ENCODE data around the gene LAMA5. TPM values are rescaled to one million over a fixed set of nuclear protein-coding genes. Genes with fewer than 3 reads are reported as not detected.

Gene LAMA5
- total and polyA plus RNA-seq, 2 of the 8 experiments (the other 6 are each of a cell fraction or from before 2014, with no cell fraction given), result 34.4 to 225 TPM

DNA sequence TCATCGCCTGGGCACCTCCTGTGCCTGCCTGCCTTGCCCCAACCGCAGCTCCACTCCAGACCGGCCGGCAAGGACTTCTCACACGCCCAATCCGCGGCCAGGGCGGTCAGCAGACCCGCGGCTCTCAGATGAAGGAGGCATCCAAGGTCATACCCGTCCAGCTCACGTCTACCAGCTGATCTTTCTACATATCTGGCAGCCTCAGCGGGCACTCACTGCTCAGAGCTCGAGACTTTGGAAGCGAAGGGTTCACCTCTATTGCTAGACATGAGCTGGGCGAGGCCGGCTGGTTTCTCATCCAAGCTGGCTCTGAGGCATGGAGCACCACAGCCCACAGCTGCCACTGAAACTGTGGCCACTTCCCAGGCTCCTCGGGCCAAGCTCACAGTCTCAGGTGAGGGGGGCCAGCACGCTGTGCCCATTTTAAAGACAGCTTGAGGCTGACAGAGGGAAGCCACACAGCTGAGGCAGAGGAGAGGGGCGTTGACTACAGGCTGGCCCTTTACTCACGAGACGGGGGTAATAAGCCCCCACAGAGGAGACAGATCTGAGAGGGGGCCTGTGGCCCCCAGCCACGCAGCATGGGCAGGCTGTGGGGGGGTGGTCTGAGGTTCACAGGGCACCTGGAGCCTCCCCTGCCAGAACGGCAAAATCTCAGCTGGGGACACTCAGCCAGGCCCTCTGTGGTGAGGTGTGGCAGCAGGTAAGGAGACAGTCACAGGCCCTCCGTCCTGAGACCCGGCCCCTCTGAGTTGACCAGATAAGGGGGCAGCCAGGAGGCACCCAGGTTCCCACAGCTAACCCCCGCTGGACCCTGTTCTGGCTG lies 2.0 kb downstream of the LAMA5 start:
- Histone ChIP-seq H3K27me3 (replicated peaks in 1 of 4; ENCODE audit: control insufficient read depth in 3 of 4, extremely low read depth in 1 of 4, insufficient read depth in 3 of 4, low read length in 3 of 4) (no peaks in the 10 kb centered on the region), H3K4ac (replicated peaks; ENCODE audit: insufficient read length, low read depth, low read length) (no peak overlapping the region), H3K18ac (ENCODE audit: extremely low read depth, low read length) (peak overlapping the region; percentile 78), H3K79me2 (ENCODE audit: control insufficient read depth in 1 of 2, insufficient read depth in 2 of 2, low read length in 2 of 2) (peaks cover 11 to 51% of the 10 kb centered on the region in 2 experiments; a peak in 3 of 4 replicates), H2AK5ac (ENCODE audit: low read depth, low read length) (peak overlapping the region; percentile 17), H4K8ac (ENCODE audit: extremely low read depth, insufficient read depth, low read length) (peak overlapping the region; percentile 54; the same call in 1 of the 2 replicates), H3K27ac (ENCODE audit: low read depth, low read length) (peak overlapping the region; percentile 45; the same call in 1 of the 2 replicates), H2BK12ac (ENCODE audit: low read depth, low read length) (peak overlapping the region; percentile 50; the same call in 1 of the 2 replicates), H4K91ac (replicated peaks; ENCODE audit: insufficient read length, low read length) (no peak overlapping the region), H3K9me3 (ENCODE audit: insufficient read depth in 2 of 2, low read depth in 1 of 2, low read length in 1 of 2) (no peaks in the 10 kb centered on the region), H2AFZ (ENCODE audit: low read length) (no peak overlapping the region), H3K56ac (replicated peaks; ENCODE audit: insufficient read length, low read depth, low read length) (no peak overlapping the region), H4K20me1 (replicated peaks in 1 of 2; ENCODE audit: control insufficient read depth in 1 of 2, insufficient read depth in 2 of 2, low read length in 2 of 2) (peaks cover 7 to 10% of the 10 kb centered on the region in 2 experiments), H3K4me2 (ENCODE audit: insufficient read depth in 1 of 2, low read depth in 2 of 2, low read length in 2 of 2) (peak overlapping the region; percentile 84), H3K9ac (replicated peaks in 1 of 4; ENCODE audit: extremely low read depth in 1 of 4, low read depth in 3 of 4, low read length in 3 of 4) (peak overlapping the region in 1 of 4 experiments; percentile 2; a peak in 1 of 7 replicates), H2BK5ac (ENCODE audit: low read depth, low read length) (peak overlapping the region; percentile 99), H3K79me1 (ENCODE audit: low read depth, low read length) (peaks cover 10% of the 10 kb centered on the region), H3K23ac (ENCODE audit: insufficient read length) (no peak overlapping the region), H3K4me1 (replicated peaks in 1 of 4; ENCODE audit: control insufficient read depth in 3 of 4, insufficient read depth in 4 of 4, low read length in 3 of 4) (peaks cover 19 to 80% (median 75%) of the 10 kb centered on the region in 4 experiments), H4K5ac (ENCODE audit: insufficient read length, low read depth, low read length) (no peak overlapping the region), H2BK120ac (replicated peaks; ENCODE audit: low read depth, low read length) (no peak overlapping the region), H3K23me2 (ENCODE audit: low read depth, low read length) (peaks cover 14% of the 10 kb centered on the region), H3K4me3 (ENCODE audit: extremely low read depth in 1 of 4, insufficient read depth in 2 of 4, low read depth in 3 of 4, low read length in 4 of 4) (peak overlapping the region in 2 of 4 experiments; percentile 77 to 94; a peak in 4 of 8 replicates), H2BK15ac (ENCODE audit: low read length) (peak overlapping the region; percentile 81; the same call in 1 of the 2 replicates), H2BK20ac (ENCODE audit: low read length) (0 out of 2 replicates have a peak overlapping the region, but pooled peaks have one; percentile 25), H3K36me3 (ENCODE audit: control insufficient read depth in 2 of 4, insufficient read depth in 4 of 4, low read length in 3 of 4) (peaks cover 0 to 13% (median 2%) of the 10 kb centered on the region in 4 experiments; a peak in 3 of 8 replicates), H3K14ac (ENCODE audit: insufficient read length) (no peak overlapping the region)
- FAIRE-seq (no peak), DNase-seq (ENCODE audit: low read depth in 1 of 2, low spot score in 2 of 2) (peak in 1 of 2 experiments; percentile 45)
- ChIA-PET CTCF (ENCODE audit: partially characterized antibody) (interaction anchor here (0.6 to 10.9 kb wide), 15 partner anchors 9 to 560 kb away, joined by 3 to 212 read pairs (median 5); partner anchors contain the start of gene RPS21), POLR2A (ENCODE audit: partially characterized antibody) (interaction anchor here (0.9 to 12.6 kb wide), 13 partner anchors 10 to 450 kb away, joined by 3 to 213 read pairs (median 10); partner anchors contain the start of genes ADRM1 and RPS21)
- 87% methylated on average over 21 of the region's 27 CpGs; no CpG with 5 or more reads in 1 of the 2 experiments for WGBS, 2 experiments (ENCODE audit: extremely low coverage in 1 of 2, insufficient coverage in 1 of 2, insufficient read length in 1 of 2, insufficient replicate concordance in 2 of 2, low coverage in 1 of 2, low lambda C conversion rate in 2 of 2, missing lambda C conversion rate in 1 of 2)
- TF ChIP-seq TCF12 (IDR thresholded peaks at IDR 0.05; ENCODE audit: low read depth, low read length) (no peak), CBX5 (IDR thresholded peaks at IDR 0.05; ENCODE audit: low read depth, low read length) (no peak), ASH2L (IDR thresholded peaks at IDR 0.05; ENCODE audit: low read length) (no peak), RXRA (IDR thresholded peaks at IDR 0.05; ENCODE audit: insufficient read depth, low read depth, low read length) (no peak), SP4 (IDR thresholded peaks at IDR 0.05; ENCODE audit: low read length) (no peak), SIX5 (IDR thresholded peaks at IDR 0.05; ENCODE audit: low read depth, low read length) (no peak), MAFK (IDR thresholded peaks at IDR 0.05; ENCODE audit: low read depth, low read length) (no peak), RNF2 (IDR thresholded peaks at IDR 0.05; ENCODE audit: borderline replicate concordance, low read depth, low read length, missing control alignments, poor library complexity, severe bottlenecking) (no peak)
- TF ChIP-seq, protein P1, sequence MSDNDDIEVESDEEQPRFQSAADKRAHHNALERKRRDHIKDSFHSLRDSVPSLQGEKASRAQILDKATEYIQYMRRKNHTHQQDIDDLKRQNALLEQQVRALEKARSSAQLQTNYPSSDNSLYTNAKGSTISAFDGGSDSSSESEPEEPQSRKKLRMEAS (IDR thresholded peaks at IDR 0.05), result no peak
- TF ChIP-seq, protein P2, sequence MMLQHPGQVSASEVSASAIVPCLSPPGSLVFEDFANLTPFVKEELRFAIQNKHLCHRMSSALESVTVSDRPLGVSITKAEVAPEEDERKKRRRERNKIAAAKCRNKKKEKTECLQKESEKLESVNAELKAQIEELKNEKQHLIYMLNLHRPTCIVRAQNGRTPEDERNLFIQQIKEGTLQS (IDR thresholded peaks at IDR 0.05; ENCODE audit: insufficient read depth, low read depth, low read length), result no peak

All from H1 (cell line).